Measurements from ENCODE around the gene PLXDC2. TPM values are rescaled to one million over a fixed set of nuclear protein-coding genes. Genes with fewer than 3 reads are reported as not detected.
A peak's percentile ranks its signal among the peaks of the same experiment; 100 is the strongest.

PLXDC2 gene
- polyA plus RNA-seq, 1 donor = 32.9 TPM

GRCh38 chr10:19935176-19935575 is 118.9 kb downstream of the PLXDC2 start:
- DNase-seq = no peak

- DNase-seq = no peak
Measured at GRCh38 chr10:19936289-19936688, 120.1 kb downstream of the PLXDC2 start.

GRCh38 chr10:19937989-19938388 is 121.8 kb downstream of the PLXDC2 start:
- no peak for DNase-seq

- DNase-seq = no peak
Measured at GRCh38 chr10:19941206-19941880, 125.1 kb downstream of the PLXDC2 start.

GRCh38 chr10:19944911-19945663 is 128.9 kb downstream of the PLXDC2 start:
- no peak for DNase-seq

GRCh38 chr10:19946245-19946644 is 130.0 kb downstream of the PLXDC2 start:
- DNase-seq = no peak

GRCh38 chr10:19946791-19947190 is 130.6 kb downstream of the PLXDC2 start:
- no peak for DNase-seq

- DNase-seq = no peak
Measured at GRCh38 chr10:19947215-19947614, 131.0 kb downstream of the PLXDC2 start.

- DNase-seq = no peak
Measured at GRCh38 chr10:19947656-19948055, 131.4 kb downstream of the PLXDC2 start.

GRCh38 chr10:19952224-19953010 is 136.2 kb downstream of the PLXDC2 start:
- DNase-seq = no peak

GRCh38 chr10:19954601-19955000 is 138.4 kb downstream of the PLXDC2 start:
- DNase-seq = no peak

GRCh38 chr10:19956516-19957032 is 140.3 kb downstream of the PLXDC2 start:
- DNase-seq = no peak

GRCh38 chr10:19958787-19959186 is 142.6 kb downstream of the PLXDC2 start:
- no peak for DNase-seq

GRCh38 chr10:19961076-19962053 is 145.1 kb downstream of the PLXDC2 start:
- no peak for DNase-seq

- DNase-seq = no peak
Measured at GRCh38 chr10:19964625-19965024, 148.4 kb downstream of the PLXDC2 start.

- DNase-seq = peak; percentile 28
Measured at GRCh38 chr10:19966751-19967150, 150.5 kb downstream of the PLXDC2 start.

GRCh38 chr10:19967981-19968380 is 151.7 kb downstream of the PLXDC2 start:
- no peak for DNase-seq

- no peak for DNase-seq
Measured at GRCh38 chr10:19968745-19969144, 152.5 kb downstream of the PLXDC2 start.

- no peak for DNase-seq
Measured at GRCh38 chr10:19970256-19970655, 154.0 kb downstream of the PLXDC2 start.

- DNase-seq = no peak
Measured at GRCh38 chr10:19970717-19971116, 154.5 kb downstream of the PLXDC2 start.

GRCh38 chr10:19971343-19972052 is 155.3 kb downstream of the PLXDC2 start:
- DNase-seq = no peak

All from left kidney (tissue), 2 donors.